ENCODE results near the gene CPO. TPM values are rescaled to one million over a fixed set of nuclear protein-coding genes. Genes with fewer than 3 reads are reported as not detected.

CPO gene
- total RNA-seq, 1 donor from 2014 or later: not detected

DNA sequence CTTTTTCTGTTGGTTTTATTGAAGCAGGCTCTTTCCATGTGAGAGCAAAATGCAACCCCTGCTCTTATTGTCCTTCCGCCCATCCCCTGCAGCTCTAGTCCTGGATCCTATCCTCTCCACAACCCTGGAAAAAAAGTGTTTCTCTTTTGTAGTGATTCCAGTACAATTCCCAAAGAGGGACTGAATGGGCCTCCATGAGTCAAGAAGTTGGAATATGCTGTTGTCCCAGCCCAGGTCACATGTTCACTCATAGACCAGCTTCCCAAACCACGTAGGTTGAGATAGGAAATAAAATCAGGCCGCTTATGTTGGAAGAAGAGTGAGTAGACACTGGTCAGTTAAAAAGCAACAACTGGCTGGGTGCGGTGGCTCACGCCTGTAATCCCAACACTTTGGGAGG is 39.4 kb downstream of the CPO start:
- peaks cover 0 to 13% of the 10 kb centered on the region in 2 donors for H3K4me1 ChIP-seq
- no peak for DNase-seq (ENCODE audit: low spot score in 2 of 2)
- no peak overlapping the region for H3K27ac ChIP-seq
- H3K27me3 ChIP-seq: no peaks in the 10 kb centered on the region
- TF ChIP-seq, protein P1, sequence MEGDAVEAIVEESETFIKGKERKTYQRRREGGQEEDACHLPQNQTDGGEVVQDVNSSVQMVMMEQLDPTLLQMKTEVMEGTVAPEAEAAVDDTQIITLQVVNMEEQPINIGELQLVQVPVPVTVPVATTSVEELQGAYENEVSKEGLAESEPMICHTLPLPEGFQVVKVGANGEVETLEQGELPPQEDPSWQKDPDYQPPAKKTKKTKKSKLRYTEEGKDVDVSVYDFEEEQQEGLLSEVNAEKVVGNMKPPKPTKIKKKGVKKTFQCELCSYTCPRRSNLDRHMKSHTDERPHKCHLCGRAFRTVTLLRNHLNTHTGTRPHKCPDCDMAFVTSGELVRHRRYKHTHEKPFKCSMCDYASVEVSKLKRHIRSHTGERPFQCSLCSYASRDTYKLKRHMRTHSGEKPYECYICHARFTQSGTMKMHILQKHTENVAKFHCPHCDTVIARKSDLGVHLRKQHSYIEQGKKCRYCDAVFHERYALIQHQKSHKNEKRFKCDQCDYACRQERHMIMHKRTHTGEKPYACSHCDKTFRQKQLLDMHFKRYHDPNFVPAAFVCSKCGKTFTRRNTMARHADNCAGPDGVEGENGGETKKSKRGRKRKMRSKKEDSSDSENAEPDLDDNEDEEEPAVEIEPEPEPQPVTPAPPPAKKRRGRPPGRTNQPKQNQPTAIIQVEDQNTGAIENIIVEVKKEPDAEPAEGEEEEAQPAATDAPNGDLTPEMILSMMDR (IDR thresholded peaks at IDR 0.05): no peak
- H3K36me3 ChIP-seq: no peaks in the 10 kb centered on the region
- intact Hi-C loops (cut with DNase I): no loop called here
- H3K4me3 ChIP-seq: no peak overlapping the region
- H3K9me3 ChIP-seq: no peaks in the 10 kb centered on the region

- peaks cover 0 to 13% of the 10 kb centered on the region in 2 donors for H3K4me1 ChIP-seq
- TF ChIP-seq, protein P1 (IDR thresholded peaks at IDR 0.05): no peak
- intact Hi-C loops (cut with DNase I): no loop called here
- H3K27me3 ChIP-seq: no peaks in the 10 kb centered on the region
- no peak for DNase-seq (ENCODE audit: low spot score in 2 of 2)
- no peak overlapping the region for H3K4me3 ChIP-seq
- H3K36me3 ChIP-seq: no peaks in the 10 kb centered on the region
- no peaks in the 10 kb centered on the region for H3K9me3 ChIP-seq
- H3K27ac ChIP-seq: no peak overlapping the region
These were observed 40.0 kb downstream of the CPO start for GRCh38 chr2:206979365-206979764.

DNA sequence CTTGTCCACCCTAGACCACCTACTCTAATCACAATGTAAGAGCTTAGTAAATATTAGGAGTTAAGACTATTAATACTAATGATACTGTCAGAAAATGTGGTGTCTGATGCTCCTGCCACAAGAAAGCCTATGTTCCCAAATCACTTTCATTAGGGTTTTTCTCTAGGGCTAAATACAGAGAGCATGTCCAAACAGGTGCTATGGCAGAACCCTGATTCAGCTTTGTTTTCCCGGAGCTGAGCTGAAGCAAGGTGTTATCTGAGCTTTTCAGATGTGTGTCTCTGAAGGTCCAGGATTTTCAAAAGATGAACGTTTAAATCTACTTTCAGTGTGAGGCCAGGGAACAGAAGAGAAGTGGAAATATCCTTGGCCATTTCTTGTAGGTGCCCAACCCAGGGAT is 40.6 kb downstream of the CPO start:
- no peaks in the 10 kb centered on the region for H3K9me3 ChIP-seq
- TF ChIP-seq, protein P1 (IDR thresholded peaks at IDR 0.05): no peak
- intact Hi-C loops (cut with DNase I): loop anchor here (5.0 to 10.0 kb wide), 4 partner anchors 178 to 645 kb away; partner anchors contain the start of gene METTL21A
- no peak overlapping the region for H3K27ac ChIP-seq
- peaks cover 0 to 13% of the 10 kb centered on the region in 2 donors for H3K4me1 ChIP-seq
- H3K27me3 ChIP-seq: no peaks in the 10 kb centered on the region
- no peak for DNase-seq (ENCODE audit: low spot score in 2 of 2)
- H3K36me3 ChIP-seq: no peaks in the 10 kb centered on the region
- no peak overlapping the region for H3K4me3 ChIP-seq

DNA sequence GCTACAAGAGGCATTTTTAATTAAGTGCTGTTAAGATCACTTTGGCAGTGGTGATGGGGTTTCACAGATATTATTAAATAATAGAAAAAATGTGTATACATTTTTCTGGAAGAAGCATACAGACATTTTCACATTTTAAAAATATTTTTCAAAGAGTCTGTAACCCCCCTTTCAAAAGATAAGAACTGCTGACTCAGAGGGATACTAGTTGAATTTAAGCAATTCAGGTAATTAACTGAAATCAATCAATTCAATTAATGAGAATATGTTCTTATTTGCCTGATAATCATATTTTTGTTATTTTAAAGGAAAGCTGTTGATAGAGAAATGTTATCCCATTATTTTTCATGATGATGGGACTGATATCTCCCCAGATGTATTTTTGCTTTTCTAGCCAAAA is 41.1 kb downstream of the CPO start:
- DNase-seq (ENCODE audit: low spot score in 2 of 2): no peak
- Histone ChIP-seq H3K4me3 (no peak overlapping the region), H3K36me3 (no peaks in the 10 kb centered on the region), H3K4me1 (peaks cover 0 to 13% of the 10 kb centered on the region in 2 donors), H3K27me3 (no peaks in the 10 kb centered on the region), H3K27ac (no peak overlapping the region), H3K9me3 (no peaks in the 10 kb centered on the region)
- intact Hi-C loops (cut with DNase I): loop anchor here (5.0 to 10.0 kb wide), 4 partner anchors 178 to 644 kb away; partner anchors contain the start of gene METTL21A
- TF ChIP-seq, protein P1 (IDR thresholded peaks at IDR 0.05): no peak

DNA sequence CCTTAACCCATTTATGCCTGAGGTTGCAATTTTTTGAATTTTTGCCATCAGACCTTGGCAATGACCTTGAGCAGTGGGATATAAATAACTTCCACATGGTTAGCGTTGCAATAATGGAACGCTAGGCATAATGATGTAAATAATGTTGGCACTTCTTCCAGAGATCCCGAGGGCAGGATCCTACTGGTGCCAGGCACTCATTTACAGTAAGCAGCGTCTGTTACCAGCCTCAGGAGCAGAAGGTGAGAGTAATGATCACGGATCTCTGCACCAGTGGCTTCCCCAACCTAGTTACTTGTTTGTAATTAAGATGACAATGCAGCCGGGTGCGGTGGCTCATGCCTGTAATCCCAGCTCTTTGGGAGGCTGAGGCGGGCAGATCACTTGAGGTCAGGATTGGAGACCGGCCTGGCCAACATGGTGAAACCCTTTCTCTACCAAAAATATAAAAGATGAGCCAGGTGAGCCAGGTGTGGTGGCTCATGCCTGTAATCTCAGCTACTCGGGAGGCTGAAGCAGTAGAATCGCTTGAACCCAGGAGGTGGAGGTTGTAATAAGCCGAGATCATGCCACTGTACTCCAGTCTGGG is 41.9 kb downstream of the CPO start:
- H3K9me3 ChIP-seq: no peaks in the 10 kb centered on the region
- DNase-seq (ENCODE audit: low spot score in 2 of 2): no peak
- H3K36me3 ChIP-seq: no peaks in the 10 kb centered on the region
- peaks cover 0 to 13% of the 10 kb centered on the region in 2 donors for H3K4me1 ChIP-seq
- intact Hi-C loops (cut with DNase I): loop anchor here (1.0 to 10.0 kb wide), 5 partner anchors 179 to 644 kb away; partner anchors contain the start of gene METTL21A
- no peak overlapping the region for H3K27ac ChIP-seq
- no peak overlapping the region for H3K4me3 ChIP-seq
- TF ChIP-seq, protein P1 (IDR thresholded peaks at IDR 0.05): no peak
- H3K27me3 ChIP-seq: no peaks in the 10 kb centered on the region
